Stimulated activated CD4-positive, alpha-beta T cell treated with anti-CD3 and anti-CD28 coated beads, Interleukin-15, amount 100 ng/mL, for 24 hours (primary cell): ENCODE results near the gene ESPNL.
"Not testable (repeated sequence)": the region's sequence is repeated elsewhere in the genome, so short reads cannot be mapped to it uniquely, and the experiment has no call there.

Source experiments
- DNase-seq: peaks from one replicate; pipeline ENCODE4 v3.0.0-alpha.2; 2020

Gene ESPNL

DNA sequence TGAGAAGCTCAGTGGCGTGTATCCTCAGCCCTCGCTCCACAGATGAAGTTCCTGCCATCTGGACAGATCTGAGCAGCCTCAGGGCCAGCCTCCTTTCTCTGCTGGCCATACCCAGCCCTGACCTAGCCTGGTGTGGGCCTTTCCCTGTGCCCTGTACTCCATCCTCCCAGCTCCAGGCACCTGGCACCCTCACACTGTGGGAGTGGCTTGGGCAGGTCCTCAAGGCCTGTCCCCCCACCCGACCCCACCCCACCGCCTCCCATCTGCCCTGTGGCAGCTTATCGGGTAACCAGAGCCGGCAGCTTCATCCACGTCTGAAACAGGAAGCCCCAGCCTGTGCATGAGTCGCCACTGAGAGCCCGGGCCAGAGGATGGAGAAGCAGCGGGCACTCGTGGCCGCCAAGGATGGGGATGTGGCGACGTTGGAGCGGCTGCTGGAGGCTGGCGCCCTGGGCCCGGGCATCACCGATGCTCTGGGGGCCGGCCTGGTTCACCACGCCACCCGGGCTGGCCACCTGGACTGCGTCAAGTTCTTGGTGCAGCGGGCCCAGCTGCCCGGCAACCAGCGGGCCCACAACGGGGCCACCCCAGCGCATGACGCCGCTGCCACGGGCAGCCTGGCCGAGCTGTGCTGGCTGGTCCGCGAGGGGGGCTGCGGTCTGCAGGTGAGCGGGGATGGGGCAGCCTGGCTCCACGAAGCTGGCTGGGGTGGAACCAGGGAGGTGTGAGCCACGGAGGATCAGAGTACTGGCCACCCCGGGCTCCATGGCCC is at the start of gene ESPNL:
TSS of gene ESPNL (plus strand) at position 292 of the 772 bp plus-strand sequence. CDS start at position 372, 80 bp downstream.
- no peak for DNase-seq

- no peak for DNase-seq
Measured at GRCh38 chr2:238053191-238053776, 46.9 kb upstream of the ESPNL start.

DNA sequence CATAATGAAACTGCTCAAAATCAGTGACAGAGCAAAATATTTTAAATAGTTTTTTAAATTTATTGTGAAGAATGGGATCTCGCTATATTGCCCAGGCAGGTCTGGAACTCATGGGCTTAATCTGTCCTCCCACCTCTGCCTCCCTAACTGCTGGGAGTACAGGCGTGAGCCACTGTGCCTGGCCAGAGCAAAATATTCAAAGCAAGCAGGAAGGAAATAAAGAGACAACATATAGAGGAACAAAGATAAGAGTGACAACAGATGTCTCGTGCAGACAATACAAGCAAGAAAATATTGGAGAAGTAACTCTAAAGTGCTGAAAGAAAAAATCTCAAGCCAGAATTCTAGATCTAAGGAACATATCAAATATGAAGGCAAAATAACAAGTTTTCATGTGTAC is 44.3 kb upstream of the ESPNL start:
- no peak for DNase-seq

DNA sequence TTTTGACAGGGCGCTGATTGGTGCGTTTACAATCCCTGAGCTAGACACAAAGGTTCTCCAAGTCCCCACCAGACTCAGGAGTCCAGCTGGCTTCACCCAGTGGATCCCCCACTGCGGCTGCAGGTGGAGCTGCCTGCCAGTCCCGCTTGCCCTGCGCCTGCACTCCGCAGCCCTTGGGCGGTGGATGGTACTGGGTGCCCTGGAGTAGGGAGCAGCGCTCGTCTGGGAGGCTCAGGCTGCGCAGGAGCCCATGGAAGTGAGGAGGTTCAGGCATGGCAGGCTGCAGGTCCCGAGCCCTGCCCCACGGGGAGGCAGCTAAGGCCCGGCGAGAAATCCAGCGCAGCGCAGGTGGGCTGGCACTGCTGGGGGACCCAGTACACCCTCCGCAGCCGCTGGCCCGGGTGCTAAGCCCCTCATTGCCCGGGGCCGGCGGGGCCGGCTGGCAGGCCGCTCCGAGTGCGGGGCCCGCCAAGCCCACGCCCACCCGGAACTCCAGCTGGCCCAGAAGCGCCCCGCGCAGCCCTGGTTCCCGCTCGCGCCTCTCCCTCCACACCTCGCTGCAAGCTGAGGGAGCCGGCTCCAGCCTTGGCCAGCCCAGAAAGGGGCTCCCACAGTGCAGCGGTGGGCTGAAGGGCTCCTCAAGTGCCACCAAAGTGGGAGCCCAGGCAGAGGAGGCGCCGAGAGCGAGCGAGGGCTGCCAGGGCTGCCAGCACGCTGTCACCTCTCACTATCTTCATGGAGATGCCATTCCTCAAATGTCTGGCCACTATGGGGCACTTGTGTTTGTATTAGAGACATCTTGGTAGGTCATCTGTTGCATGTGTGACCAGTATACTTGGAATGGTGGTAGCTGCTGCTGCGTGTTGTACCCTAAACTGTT is 42.2 kb upstream of the ESPNL start:
- not testable (repeated sequence) for DNase-seq

DNA sequence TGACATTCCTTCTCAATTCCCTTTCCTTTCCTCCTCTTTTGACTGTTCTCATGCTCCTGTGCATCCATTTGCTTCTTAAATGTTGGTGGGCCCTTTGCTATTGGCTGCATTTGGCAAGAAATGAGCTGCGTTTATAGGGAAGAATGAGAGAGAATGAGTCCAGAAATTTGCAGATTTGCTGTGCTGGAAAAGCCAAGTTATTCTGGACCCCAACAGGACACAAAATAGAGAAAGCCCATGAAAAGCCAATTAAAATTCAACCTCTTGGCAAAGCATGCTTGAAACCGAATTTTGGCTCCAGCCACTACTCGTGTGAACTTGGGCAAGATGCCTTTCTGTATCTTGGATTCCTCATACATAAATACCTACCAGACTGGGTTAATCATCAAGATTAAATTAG is 40.6 kb upstream of the ESPNL start:
- no peak for DNase-seq

- peak; percentile 20 for DNase-seq
Measured at GRCh38 chr2:238060096-238060541, 40.0 kb upstream of the ESPNL start.

GRCh38 chr2:238060542-238061314 is 39.4 kb upstream of the ESPNL start, which contains the start of gene SCLY:
Gene SCLY (plus strand): TSS chr2:238061001. CDS start chr2:238061055, 54 bp downstream.
- DNase-seq, result peak; percentile 98

DNA sequence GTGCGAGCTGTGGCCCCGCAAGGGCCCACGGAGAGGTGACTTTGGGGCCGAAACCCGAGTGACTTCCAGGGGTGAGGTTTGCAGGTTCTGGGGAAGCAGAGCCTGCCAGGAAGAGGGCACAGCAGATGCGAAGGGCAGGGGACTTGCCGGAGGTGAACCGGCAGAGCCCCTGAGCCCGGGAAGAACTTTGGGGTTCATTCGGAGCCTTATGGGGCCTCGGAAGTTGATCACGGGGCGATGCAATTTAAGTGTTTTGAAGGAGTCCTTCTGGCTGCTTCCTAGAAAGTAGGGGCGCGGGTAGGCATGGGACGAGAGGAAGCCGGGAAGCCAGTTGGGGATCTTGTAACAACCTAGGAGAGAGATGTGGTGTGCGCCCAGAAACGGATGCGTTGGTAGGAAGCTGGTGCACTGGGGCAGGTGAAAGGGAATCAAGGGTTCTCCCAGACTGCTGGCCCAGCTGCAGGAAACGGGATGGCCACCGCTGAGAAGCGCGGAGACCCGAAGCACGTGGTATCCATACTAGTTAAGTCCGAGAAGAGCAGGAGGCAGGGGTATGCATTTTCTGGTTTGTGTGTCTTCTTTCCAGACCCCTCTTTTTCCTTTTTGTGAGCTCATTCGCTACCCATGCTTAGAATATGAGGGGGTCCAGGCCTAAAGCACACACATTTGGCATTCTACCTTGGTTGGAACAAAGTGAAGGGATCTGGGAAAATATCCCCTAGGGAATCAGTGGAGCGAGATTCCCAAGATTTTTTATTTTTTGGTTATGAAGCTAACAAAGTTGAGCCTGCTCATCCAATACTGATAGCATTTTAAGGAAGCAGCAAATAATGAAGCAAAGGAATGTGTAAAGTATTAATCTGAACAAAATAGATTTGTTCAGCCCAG is 38.6 kb upstream of the ESPNL start:
- DNase-seq, result peak; percentile 56

GRCh38 chr2:238063414-238064189 is 36.5 kb upstream of the ESPNL start:
- DNase-seq, result no peak

GRCh38 chr2:238064376-238064775 is 35.8 kb upstream of the ESPNL start:
- peak; percentile 25 for DNase-seq

DNA sequence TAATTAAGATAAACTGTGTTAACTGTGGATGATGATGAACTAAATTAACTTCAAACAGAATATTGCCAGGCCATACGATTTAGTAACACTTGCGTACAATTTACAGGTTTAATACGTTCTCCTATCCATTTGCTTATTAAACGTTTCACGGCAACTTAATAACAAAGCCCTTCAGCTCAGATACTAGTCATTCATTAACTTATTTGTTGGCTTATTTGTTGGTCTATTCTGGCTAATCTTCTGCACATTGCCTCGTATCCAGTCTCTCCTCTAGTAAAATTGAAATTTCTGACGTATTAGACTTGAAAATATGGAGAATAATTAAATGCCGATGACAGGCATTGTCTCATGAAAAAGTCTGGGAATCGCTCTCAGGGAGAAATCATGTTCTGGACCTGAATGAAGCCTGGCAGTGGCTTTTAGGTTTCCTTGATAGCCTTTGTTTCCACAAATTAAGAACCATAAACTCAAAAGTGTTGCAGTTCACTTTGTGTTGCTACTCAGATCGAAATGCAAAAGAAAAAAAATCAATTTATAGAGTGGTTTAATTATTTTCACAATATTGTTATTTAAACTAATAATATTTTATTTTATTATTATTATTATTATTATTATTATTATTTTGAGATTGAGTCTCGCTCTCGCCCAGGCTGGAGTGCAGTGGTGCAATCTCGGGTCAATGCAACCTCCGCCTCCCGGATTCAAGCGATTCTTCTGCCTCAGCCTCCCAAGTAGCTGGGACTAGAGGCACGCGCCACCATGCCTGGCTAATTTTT is 34.9 kb upstream of the ESPNL start:
- no peak for DNase-seq

- DNase-seq, result no peak
Measured at GRCh38 chr2:238066218-238066617, 33.9 kb upstream of the ESPNL start.

GRCh38 chr2:238066718-238067117 is 33.4 kb upstream of the ESPNL start:
- peak; percentile 65 for DNase-seq

DNA sequence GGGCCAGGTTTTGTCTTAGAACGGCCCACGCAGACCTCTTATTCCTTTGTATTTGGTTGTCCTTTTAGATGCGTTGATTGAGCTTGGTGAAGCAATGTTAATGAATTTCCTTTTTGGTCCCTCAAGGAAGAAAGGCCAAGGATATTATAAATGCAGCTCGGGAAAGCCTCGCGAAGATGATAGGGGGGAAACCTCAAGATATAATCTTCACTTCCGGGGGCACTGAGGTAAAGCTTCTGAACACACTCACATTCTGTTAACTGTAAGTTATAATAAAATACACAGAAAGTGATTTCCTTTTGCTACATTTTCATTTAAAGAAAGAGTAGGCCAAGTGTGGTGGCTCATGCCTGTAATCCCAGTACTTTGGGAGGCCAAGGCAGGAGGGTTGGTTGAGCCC is 32.2 kb upstream of the ESPNL start:
- no peak for DNase-seq

GRCh38 chr2:238069021-238069709 is 31.0 kb upstream of the ESPNL start:
- no peak for DNase-seq

DNA sequence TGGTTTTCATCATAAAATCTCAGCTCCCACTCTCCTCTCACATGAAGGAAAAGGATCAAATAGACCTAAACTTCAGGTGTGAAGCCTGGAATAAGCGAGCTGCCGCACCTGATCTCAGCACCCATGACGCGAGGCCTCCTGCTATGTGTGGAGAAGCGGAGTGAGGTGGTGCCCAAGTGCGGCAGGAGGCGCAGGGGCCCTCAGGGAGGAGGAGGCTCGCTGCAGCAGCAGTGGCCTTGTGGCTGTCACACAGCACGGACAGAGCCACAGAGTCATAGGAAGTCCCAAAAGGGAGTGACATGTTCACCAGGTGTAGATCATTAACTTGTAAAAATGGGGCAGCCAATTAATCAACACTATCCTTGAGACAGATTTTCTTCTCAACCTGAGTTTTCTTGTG is 30.3 kb upstream of the ESPNL start:
- DNase-seq, result no peak

DNA sequence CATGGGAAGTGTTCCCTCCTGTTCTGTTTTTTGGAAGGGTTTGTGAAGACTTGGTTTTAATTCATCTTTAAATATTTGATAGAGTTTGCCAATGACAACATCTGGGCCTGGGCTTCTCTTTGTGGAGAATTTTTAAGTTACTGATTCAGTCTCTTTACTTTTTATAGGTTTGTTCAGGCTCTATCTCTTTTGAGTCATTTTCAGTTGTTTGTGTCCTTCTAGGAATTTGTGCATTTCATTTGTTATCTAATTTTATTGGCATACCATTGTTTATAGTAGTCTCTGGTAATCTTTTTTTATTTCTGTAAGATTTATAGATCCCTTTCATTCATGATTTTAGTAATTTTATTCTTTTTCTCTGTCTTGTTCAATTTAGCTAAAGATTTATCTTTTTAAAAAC is 24.7 kb upstream of the ESPNL start:
- DNase-seq, result no peak

DNA sequence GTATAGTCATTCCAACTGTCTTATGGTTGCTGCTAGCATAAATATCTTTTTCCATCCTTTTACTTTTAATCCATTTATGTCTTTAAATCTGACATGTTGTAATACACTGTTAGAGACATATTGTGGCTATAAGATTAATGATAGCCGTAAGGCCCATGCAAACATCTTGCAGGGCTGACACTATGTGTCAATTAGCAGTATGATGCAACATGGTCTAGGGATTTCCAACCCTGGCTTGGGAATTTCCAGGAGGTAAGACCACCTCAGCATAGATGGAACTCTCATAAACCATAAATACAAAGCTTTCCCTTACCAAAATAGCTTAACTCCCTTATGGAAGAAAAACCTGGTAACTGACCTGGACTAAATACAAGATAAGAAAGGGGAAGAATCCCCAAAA is 22.8 kb upstream of the ESPNL start:
- no peak for DNase-seq

- DNase-seq, result no peak
Measured at GRCh38 chr2:238079874-238080327, 20.2 kb upstream of the ESPNL start.
